K562 (cell line): ENCODE results near the gene FAM234A.

Source experiments
- ELF1 ChIP-seq: fragments of 200-800 bp; sonication (Bioruptor generic); IDR thresholded peaks from 2 replicates; pipeline ENCODE4 v1.6.1; 2016; ENCODE audit warnings: missing genetic modification characterization, missing compliant biosample characterization
- EP300 ChIP-seq: IDR thresholded peaks from 2 replicates; pipeline ENCODE4 v1.6.1; 2012; ENCODE audit warnings: low read length, improper control_type of control experiment
- EZH2 ChIP-seq: IDR thresholded peaks from 2 replicates; pipeline ENCODE4 v1.6.1; 2012; ENCODE audit warnings: low read depth, mild to moderate bottlenecking, inconsistent platforms, low read length, borderline replicate concordance
- IRF1 ChIP-seq: sonication (generic); formaldehyde crosslinking; IDR thresholded peaks from 2 replicates; pipeline ENCODE4 v1.8.0; 2022; ENCODE audit warnings: missing genetic modification reagents, mild to moderate bottlenecking, borderline replicate concordance
- KLF6 ChIP-seq: fragments of 250-450 bp; sonication (Bioruptor Pico); IDR thresholded peaks from 2 replicates; pipeline ENCODE4 v1.4.0; 2020; ENCODE audit warnings: mild to moderate bottlenecking, moderate library complexity, borderline replicate concordance
- MAZ ChIP-seq, 2 experiments: fragments of 450-650 bp in 1 of 2; sonication (generic) in 1 of 2; formaldehyde crosslinking; IDR thresholded peaks in 1 of 2; conservative IDR thresholded peaks in 1 of 2; 2 replicates each; pipeline versions ENCODE4 v1.4.0 to v1.5.0; 2020; ENCODE audit warnings: mild to moderate bottlenecking in 1 of 2, missing genetic modification reagents in 1 of 2
- NEUROD1 ChIP-seq: fragments of 150-350 bp; IDR thresholded peaks from 2 replicates; pipeline ENCODE4 v1.6.1; 2014; ENCODE audit warnings: borderline replicate concordance, low read length, low read depth; ENCODE audit not compliant: partially characterized antibody
- TEAD1 ChIP-seq, 2 experiments: fragments of 450-650 bp in 1 of 2; sonication (generic) in 1 of 2; formaldehyde crosslinking; IDR thresholded peaks; 2 replicates each; pipeline versions ENCODE4 v1.4.0 to v1.8.0; 2020 to 2022; ENCODE audit warnings: mild to moderate bottlenecking in 2 of 2, missing genetic modification reagents in 1 of 2

- TF ChIP-seq KLF6 (CRISPR knock-in tag) (no peak), MAZ (CRISPR knock-in tag; conservative IDR thresholded peaks at IDR 0.05 in 1 of 2, IDR thresholded peaks at IDR 0.05 in 1 of 2) (no peak), EZH2 (no peak), IRF1 (CRISPR knock-in tag) (no peak), TEAD1 (CRISPR knock-in tag; IDR thresholded peaks at IDR 0.05) (no peak), NEUROD1 (no peak), ELF1 (tag) (no peak), EP300 (no peak)
Observed at GRCh38 chr16:189604-190186, 44.9 kb upstream of the FAM234A start.
